K562 (cell line): ENCODE data around the gene UPF2. TPM values are rescaled to one million over a fixed set of nuclear protein-coding genes. Genes with fewer than 3 reads are reported as not detected.

ENCODE experiments used
- ATAC-seq: fragments of 200-7000 bp; cut with Tn5 transposase; 3 replicates; pipeline ENCODE4 v1.9.1; 2020; ENCODE audit warnings: moderate library complexity
- BruUV-seq: library from RNA; stranded (reverse); fragments of 400-500 nt; replicated peaks from 2 replicates; lab custom pipeline; 2021; lab: Mats Ljungman, UMichigan
- CTCF ChIA-PET: fragments of 300-600 bp; formaldehyde crosslinking; extraction: SDS; loops from one replicate; lab custom pipeline; 2021; ENCODE audit warnings: low intra/inter-chr PET ratio; lab: Yijun Ruan, JAX
- POLR2A ChIA-PET: fragments of 300-600, 350-650 bp; sonication (Branson Sonifier 250); formaldehyde crosslinking; extraction: SDS; loops from one replicate; lab custom pipeline; 2021; ENCODE audit warnings: antibody characterized with exemption, inconsistent platforms; lab: Yijun Ruan, JAX
- DNase-seq, 4 experiments: peaks; one replicate each; pipeline versions ENCODE4 v3.0.0 to v3.0.0-alpha.2; 2011 to 2018; ENCODE audit warnings: low spot score in 3 of 4, mixed read lengths in 3 of 4; ENCODE audit errors: extremely low read depth in 1 of 4
- FAIRE-seq: peaks from 2 replicates; lab custom pipeline; 2011; peaks lifted over from hg19 to GRCh38; lab: Jason Lieb, UNC
- H2AFZ ChIP-seq: 2 replicates; pipeline ENCODE4 v1.6.0; 2011; ENCODE audit warnings: low read depth, low read length, control low read depth, inconsistent platforms
- H3K27ac ChIP-seq: fragments of 200-600 bp; 3 replicates; pipeline ENCODE4 v1.8.0; 2011; ENCODE audit warnings: low read depth, mild to moderate bottlenecking, control low read depth, inconsistent platforms, low read length, moderate library complexity, mixed read lengths; ENCODE audit errors: extremely low read depth
- H3K27me3 ChIP-seq, 2 experiments: fragments of 300-600 bp in 1 of 2; 2 replicates in 1 of 2; 3 replicates in 1 of 2; pipeline versions ENCODE4 v1.6.0 to v1.8.0; 2011; ENCODE audit warnings: inconsistent platforms in 2 of 2, low read length in 2 of 2, mild to moderate bottlenecking in 1 of 2, mixed read lengths in 1 of 2, moderate library complexity in 1 of 2; ENCODE audit not compliant: control insufficient read depth in 2 of 2, insufficient read depth in 2 of 2
- H3K36me3 ChIP-seq: fragments of 300-600 bp; 3 replicates; pipeline ENCODE4 v1.8.0; 2011; ENCODE audit warnings: mild to moderate bottlenecking, low read length, inconsistent platforms; ENCODE audit not compliant: control insufficient read depth, insufficient read depth
- H3K4me1 ChIP-seq, 2 experiments: fragments of 200-600 bp in 1 of 2; replicated peaks in 1 of 2; 2 replicates in 1 of 2; 3 replicates in 1 of 2; pipeline versions ENCODE4 v1.5.1 to v1.8.0; 2011; ENCODE audit warnings: inconsistent platforms in 2 of 2, low read length in 2 of 2, mild to moderate bottlenecking in 1 of 2, mixed read lengths in 1 of 2, moderate library complexity in 1 of 2; ENCODE audit not compliant: control insufficient read depth in 2 of 2, insufficient read depth in 2 of 2
- H3K4me2 ChIP-seq: 2 replicates; pipeline ENCODE4 v1.6.1; 2011; ENCODE audit warnings: low read length, control low read depth, inconsistent platforms, mixed read lengths; ENCODE audit not compliant: insufficient read depth
- H3K4me3 ChIP-seq: fragments of 200-600 bp; sonication (generic), shearing (Covaris generic); 2 replicates; pipeline ENCODE4 v1.5.1; 2016; ENCODE audit warnings: control low read depth, inconsistent platforms
- H3K79me2 ChIP-seq: fragments of 200-600 bp; 3 replicates; pipeline ENCODE4 v1.8.0; 2011; ENCODE audit warnings: low read length, inconsistent platforms; ENCODE audit not compliant: control insufficient read depth, insufficient read depth
- H3K9ac ChIP-seq, 2 experiments: 2 replicates each; pipeline versions ENCODE4 v1.6.0 to v1.6.1; 2011; ENCODE audit warnings: low read depth in 2 of 2, low read length in 2 of 2, control low read depth in 1 of 2, inconsistent platforms in 1 of 2, mild to moderate bottlenecking in 1 of 2, mixed read lengths in 1 of 2; ENCODE audit not compliant: insufficient read depth in 1 of 2
- H3K9me1 ChIP-seq: one replicate; pipeline ENCODE4 v1.6.0; 2011; ENCODE audit warnings: inconsistent platforms, mild to moderate bottlenecking, low read length, moderate library complexity; ENCODE audit not compliant: control insufficient read depth, insufficient read depth
- H3K9me3 ChIP-seq: replicated peaks from 2 replicates; pipeline ENCODE4 v1.5.1; 2011; ENCODE audit warnings: low read depth, low read length, inconsistent platforms; ENCODE audit not compliant: control insufficient read depth, insufficient read depth
- H4K20me1 ChIP-seq: replicated peaks from 2 replicates; pipeline ENCODE4 v1.6.1; 2011; ENCODE audit warnings: low read length, inconsistent platforms, mixed read lengths; ENCODE audit not compliant: control insufficient read depth, insufficient read depth
- DEAF1 ChIP-seq: fragments of 450-650 bp; formaldehyde crosslinking; IDR thresholded peaks from 2 replicates; pipeline ENCODE4 v1.4.0; 2020; ENCODE audit warnings: mild to moderate bottlenecking, moderate library complexity
- HNRNPUL1 ChIP-seq: fragments of 200-400 bp; formaldehyde crosslinking; IDR thresholded peaks from 2 replicates; pipeline ENCODE4 v1.6.1; 2017; ENCODE audit warnings: low read length
- JUN ChIP-seq, 2 experiments: sonication (generic) in 1 of 2; formaldehyde crosslinking in 1 of 2; IDR thresholded peaks; 2 replicates each; pipeline versions ENCODE4 v1.6.1 to v1.8.0; 2012 to 2022; ENCODE audit warnings: borderline replicate concordance in 2 of 2, mild to moderate bottlenecking in 2 of 2, improper control_type of control experiment in 1 of 2, low read depth in 1 of 2, low read length in 1 of 2, missing genetic modification reagents in 1 of 2
- KAT7 ChIP-seq: sonication (generic); formaldehyde crosslinking; IDR thresholded peaks from 2 replicates; pipeline ENCODE4 v1.8.0; 2022; ENCODE audit warnings: missing genetic modification reagents, mild to moderate bottlenecking, borderline replicate concordance
- KHSRP ChIP-seq: fragments of 450-650 bp; IDR thresholded peaks from 2 replicates; pipeline ENCODE4 v1.6.1; 2017
- POLR2H ChIP-seq: IDR thresholded peaks from 2 replicates; pipeline ENCODE4 v1.6.1; 2016; ENCODE audit warnings: missing genetic modification characterization, low read depth, mild to moderate bottlenecking, control low read depth, missing compliant biosample characterization, moderate library complexity
- SMC3 ChIP-seq: conservative IDR thresholded peaks from 2 replicates; pipeline ENCODE4 v1.6.1; 2011; ENCODE audit warnings: low read depth, low read length, improper control_type of control experiment; ENCODE audit not compliant: insufficient read depth
- TEAD2 ChIP-seq: fragments of 450-650 bp; IDR thresholded peaks from 2 replicates; pipeline ENCODE4 v1.6.1; 2016; ENCODE audit warnings: missing genetic modification characterization, control low read depth, missing compliant biosample characterization
- ZKSCAN8 ChIP-seq: fragments of 200-800 bp; sonication (Bioruptor generic); IDR thresholded peaks from 2 replicates; pipeline ENCODE4 v1.6.1; 2016; ENCODE audit warnings: missing genetic modification characterization, missing compliant biosample characterization
- WGBS: fragments of 100-300 bp; shearing (Covaris generic); methylation state at CpG from one replicate; pipeline ENCODE4 v1.1.6; 2016; ENCODE audit warnings: low coverage, mixed read lengths; ENCODE audit not compliant: insufficient coverage; ENCODE audit errors: missing lambda C conversion rate; 5-methylcytosine and 5-hydroxymethylcytosine counted together
- in situ Hi-C: fragments of 300-500 bp; cut with MboI; formaldehyde crosslinking; loops from 4 replicates; pipeline ENCODE4 v1.15.0; 2018; ENCODE audit warnings: inconsistent platforms, mixed read lengths
- intact Hi-C: fragments of 100-400 bp; cut with micrococcal nuclease; formaldehyde crosslinking; loops from 2 replicates; pipeline ENCODE4 v1.14.2; 2022
- polyA plus RNA-seq, 8 experiments: library from polyadenylated mRNA; depleted of rRNA in 4 of 8; stranded (reverse) in 5 of 8; unstranded in 3 of 8; fragments of >200 nt; fragmentation: Nextera tagmentation in 2 of 8; fragmentation: Illumina TruSeq in 1 of 8; extraction: Ambion mirVana in 2 of 8; extraction: Trizol in 1 of 8; gene quantifications; 2 replicates each; pipeline versions ENCODE4 v1.2.1 to v1.2.3, GENCODE V29; 2011 to 2014; ENCODE audit warnings: inconsistent platforms in 1 of 8, missing spikeins in 1 of 8
- total RNA-seq, 7 experiments: library from RNA; depleted of rRNA in 6 of 7; stranded (reverse); fragments of >200 nt in 6 of 7; fragmentation: Illumina TruSeq in 2 of 7; extraction: Trizol in 2 of 7; gene quantifications; 2 replicates each; pipeline versions ENCODE4 v1.2.1 to v1.2.3, GENCODE V29; 2011 to 2021; ENCODE audit warnings: low replicate concordance in 1 of 7
- TF ChIP-seq, protein P1 (sequence below): sonication (generic); formaldehyde crosslinking; IDR thresholded peaks from 2 replicates; pipeline ENCODE4 v1.9.0; 2022; ENCODE audit warnings: mild to moderate bottlenecking, missing genetic modification reagents
- TF ChIP-seq, protein P2 (sequence below): IDR thresholded peaks from 2 replicates; pipeline ENCODE4 v1.6.1; 2012; ENCODE audit warnings: low read depth, low read length, improper control_type of control experiment, borderline replicate concordance
- TF ChIP-seq, protein P3 (sequence below): fragments of 250-450 bp; sonication (Bioruptor Pico); IDR thresholded peaks from 2 replicates; pipeline ENCODE4 v1.8.0; 2021; ENCODE audit warnings: moderate library complexity, mild to moderate bottlenecking, inconsistent platforms
- TF ChIP-seq, protein P4 (sequence below): sonication (generic); formaldehyde crosslinking; IDR thresholded peaks from 2 replicates; pipeline ENCODE4 v1.8.1; 2023; ENCODE audit warnings: mild to moderate bottlenecking, missing genetic modification reagents

UPF2 gene
- total and polyA plus RNA-seq, 9 of the 15 experiments (the other 6 are each of a cell fraction or from before 2014, with no cell fraction given), result 13.9 to 37.7 (median 23.7) TPM

GRCh38 chr10:12067336-12067735 is 24.7 kb upstream of the UPF2 start:
- Histone ChIP-seq H3K27me3 (no peaks in the 10 kb centered on the region), H2AFZ (peak overlapping the region; percentile 38; the same call in 1 of the 2 replicates), H3K79me2 (peaks cover 14% of the 10 kb centered on the region), H3K4me1 (peaks cover 22 to 37% of the 10 kb centered on the region in 2 experiments; a peak in 4 of 5 replicates), H3K9me1 (no peaks in the 10 kb centered on the region), H4K20me1 (no peaks in the 10 kb centered on the region), H3K9me3 (no peaks in the 10 kb centered on the region), H3K9ac (no peak overlapping the region), H3K36me3 (no peaks in the 10 kb centered on the region), H3K27ac (no peak overlapping the region), H3K4me2 (no peak overlapping the region), H3K4me3 (no peak overlapping the region)
- 76% methylated on average over 2 of the region's 2 CpGs for WGBS
- POLR2A ChIA-PET, result no interaction called here
- FAIRE-seq (no peak), ATAC-seq (no peak), DNase-seq (no peak)
- CTCF ChIA-PET, result no interaction called here
- in situ Hi-C loops, result no loop called here
- no TSS peak for BruUV-seq
- intact Hi-C loops, result no loop called here
- no peak for TF ChIP-seq KAT7 (CRISPR knock-in tag)
- TF ChIP-seq, protein P1, sequence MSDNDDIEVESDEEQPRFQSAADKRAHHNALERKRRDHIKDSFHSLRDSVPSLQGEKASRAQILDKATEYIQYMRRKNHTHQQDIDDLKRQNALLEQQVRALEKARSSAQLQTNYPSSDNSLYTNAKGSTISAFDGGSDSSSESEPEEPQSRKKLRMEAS (CRISPR knock-in tag), result no peak
- TF ChIP-seq POLR2H, result no peak
- TF ChIP-seq, protein P2, sequence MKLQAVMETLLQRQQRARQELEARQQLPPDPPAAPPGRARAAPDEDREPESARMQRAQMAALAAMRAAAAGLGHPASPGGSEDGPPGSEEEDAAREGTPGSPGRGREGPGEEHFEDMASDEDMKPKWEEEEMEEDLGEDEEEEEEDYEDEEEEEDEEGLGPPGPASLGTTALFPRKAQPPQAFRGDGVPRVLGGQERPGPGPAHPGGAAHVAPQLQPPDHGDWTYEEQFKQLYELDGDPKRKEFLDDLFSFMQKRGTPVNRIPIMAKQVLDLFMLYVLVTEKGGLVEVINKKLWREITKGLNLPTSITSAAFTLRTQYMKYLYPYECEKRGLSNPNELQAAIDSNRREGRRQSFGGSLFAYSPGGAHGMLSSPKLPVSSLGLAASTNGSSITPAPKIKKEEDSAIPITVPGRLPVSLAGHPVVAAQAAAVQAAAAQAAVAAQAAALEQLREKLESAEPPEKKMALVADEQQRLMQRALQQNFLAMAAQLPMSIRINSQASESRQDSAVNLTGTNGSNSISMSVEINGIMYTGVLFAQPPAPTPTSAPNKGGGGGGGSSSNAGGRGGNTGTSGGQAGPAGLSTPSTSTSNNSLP, result no peak
- no peak for TF ChIP-seq TEAD2 (tag)
- TF ChIP-seq DEAF1 (CRISPR knock-in tag), result no peak
- no peak for TF ChIP-seq HNRNPUL1
- no peak for TF ChIP-seq KHSRP
- TF ChIP-seq SMC3, result no peak
- no peak for TF ChIP-seq JUN (IDR thresholded peaks at IDR 0.05; ENCODE audit: borderline replicate concordance, low read depth, low read length)
- no peak for TF ChIP-seq JUN (CRISPR knock-in tag; IDR thresholded peaks at IDR 0.05; ENCODE audit: borderline replicate concordance)
- TF ChIP-seq, protein P3, sequence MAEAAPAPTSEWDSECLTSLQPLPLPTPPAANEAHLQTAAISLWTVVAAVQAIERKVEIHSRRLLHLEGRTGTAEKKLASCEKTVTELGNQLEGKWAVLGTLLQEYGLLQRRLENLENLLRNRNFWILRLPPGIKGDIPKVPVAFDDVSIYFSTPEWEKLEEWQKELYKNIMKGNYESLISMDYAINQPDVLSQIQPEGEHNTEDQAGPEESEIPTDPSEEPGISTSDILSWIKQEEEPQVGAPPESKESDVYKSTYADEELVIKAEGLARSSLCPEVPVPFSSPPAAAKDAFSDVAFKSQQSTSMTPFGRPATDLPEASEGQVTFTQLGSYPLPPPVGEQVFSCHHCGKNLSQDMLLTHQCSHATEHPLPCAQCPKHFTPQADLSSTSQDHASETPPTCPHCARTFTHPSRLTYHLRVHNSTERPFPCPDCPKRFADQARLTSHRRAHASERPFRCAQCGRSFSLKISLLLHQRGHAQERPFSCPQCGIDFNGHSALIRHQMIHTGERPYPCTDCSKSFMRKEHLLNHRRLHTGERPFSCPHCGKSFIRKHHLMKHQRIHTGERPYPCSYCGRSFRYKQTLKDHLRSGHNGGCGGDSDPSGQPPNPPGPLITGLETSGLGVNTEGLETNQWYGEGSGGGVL (CRISPR knock-in tag), result no peak
- no peak for TF ChIP-seq ZKSCAN8 (CRISPR knock-in tag)
- TF ChIP-seq, protein P4, sequence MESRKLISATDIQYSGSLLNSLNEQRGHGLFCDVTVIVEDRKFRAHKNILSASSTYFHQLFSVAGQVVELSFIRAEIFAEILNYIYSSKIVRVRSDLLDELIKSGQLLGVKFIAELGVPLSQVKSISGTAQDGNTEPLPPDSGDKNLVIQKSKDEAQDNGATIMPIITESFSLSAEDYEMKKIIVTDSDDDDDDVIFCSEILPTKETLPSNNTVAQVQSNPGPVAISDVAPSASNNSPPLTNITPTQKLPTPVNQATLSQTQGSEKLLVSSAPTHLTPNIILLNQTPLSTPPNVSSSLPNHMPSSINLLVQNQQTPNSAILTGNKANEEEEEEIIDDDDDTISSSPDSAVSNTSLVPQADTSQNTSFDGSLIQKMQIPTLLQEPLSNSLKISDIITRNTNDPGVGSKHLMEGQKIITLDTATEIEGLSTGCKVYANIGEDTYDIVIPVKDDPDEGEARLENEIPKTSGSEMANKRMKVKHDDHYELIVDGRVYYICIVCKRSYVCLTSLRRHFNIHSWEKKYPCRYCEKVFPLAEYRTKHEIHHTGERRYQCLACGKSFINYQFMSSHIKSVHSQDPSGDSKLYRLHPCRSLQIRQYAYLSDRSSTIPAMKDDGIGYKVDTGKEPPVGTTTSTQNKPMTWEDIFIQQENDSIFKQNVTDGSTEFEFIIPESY (CRISPR knock-in tag), result no peak
